NB4 (cell line): Measurements from ENCODE around the gene TEX19.

Experiments used
- CTCF ChIP-seq: IDR thresholded peaks from one replicate; pipeline ENCODE4 v1.5.1; 2012; ENCODE audit warnings: low read depth, low read length
- MAX ChIP-seq: IDR thresholded peaks from 2 replicates; pipeline ENCODE4 v1.6.1; 2011; ENCODE audit warnings: low read depth, low read length
- MYC ChIP-seq: IDR thresholded peaks from 2 replicates; pipeline ENCODE4 v1.6.1; 2011; ENCODE audit warnings: low read depth, low read length

DNA sequence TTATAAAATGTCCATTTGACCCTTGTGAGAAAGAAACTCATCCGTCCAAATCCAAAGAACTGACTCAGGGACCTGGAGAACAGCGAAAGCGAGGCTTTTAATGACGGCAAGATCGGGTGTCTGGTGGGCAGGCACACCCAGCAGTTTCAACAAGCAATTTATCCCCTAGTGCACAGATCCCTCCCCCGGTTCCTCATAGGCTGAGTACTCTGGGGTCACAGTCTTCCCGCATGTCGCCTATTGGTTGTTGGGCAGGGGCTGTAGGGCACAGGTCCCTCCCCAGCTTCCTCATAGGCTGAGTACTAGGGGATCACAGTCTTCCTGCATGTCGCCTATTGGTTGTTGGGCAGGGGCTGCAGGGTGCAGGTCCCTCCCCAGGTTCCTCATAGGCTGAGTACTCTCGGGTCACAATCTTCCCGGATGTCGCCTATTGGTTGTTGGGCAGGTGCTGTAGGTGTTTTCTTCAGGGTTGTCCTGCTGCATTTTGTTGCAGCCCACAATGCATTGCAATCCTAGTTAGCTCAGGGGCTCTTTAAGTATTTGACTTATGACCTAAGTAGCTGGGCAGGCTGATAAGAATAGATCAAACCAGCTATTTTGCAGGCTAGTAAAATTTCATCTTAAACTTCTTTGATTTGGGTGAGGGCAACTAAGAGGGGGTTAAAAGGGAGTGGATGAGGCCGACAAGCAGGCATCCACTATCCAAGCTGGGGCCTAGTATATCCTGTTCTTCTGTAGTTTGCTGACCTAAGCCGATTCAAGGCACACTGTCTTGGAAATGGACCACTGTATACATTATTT, 8.9 kb downstream of the TEX19 start:
- TF ChIP-seq CTCF (no peak), MAX (no peak), MYC (no peak)
